ENCODE measurements around the gene NFIC.
"Not testable (repeated sequence)": the region's sequence is repeated elsewhere in the genome, so short reads cannot be mapped to it uniquely, and the experiment has no call there.

NFIC gene

DNA sequence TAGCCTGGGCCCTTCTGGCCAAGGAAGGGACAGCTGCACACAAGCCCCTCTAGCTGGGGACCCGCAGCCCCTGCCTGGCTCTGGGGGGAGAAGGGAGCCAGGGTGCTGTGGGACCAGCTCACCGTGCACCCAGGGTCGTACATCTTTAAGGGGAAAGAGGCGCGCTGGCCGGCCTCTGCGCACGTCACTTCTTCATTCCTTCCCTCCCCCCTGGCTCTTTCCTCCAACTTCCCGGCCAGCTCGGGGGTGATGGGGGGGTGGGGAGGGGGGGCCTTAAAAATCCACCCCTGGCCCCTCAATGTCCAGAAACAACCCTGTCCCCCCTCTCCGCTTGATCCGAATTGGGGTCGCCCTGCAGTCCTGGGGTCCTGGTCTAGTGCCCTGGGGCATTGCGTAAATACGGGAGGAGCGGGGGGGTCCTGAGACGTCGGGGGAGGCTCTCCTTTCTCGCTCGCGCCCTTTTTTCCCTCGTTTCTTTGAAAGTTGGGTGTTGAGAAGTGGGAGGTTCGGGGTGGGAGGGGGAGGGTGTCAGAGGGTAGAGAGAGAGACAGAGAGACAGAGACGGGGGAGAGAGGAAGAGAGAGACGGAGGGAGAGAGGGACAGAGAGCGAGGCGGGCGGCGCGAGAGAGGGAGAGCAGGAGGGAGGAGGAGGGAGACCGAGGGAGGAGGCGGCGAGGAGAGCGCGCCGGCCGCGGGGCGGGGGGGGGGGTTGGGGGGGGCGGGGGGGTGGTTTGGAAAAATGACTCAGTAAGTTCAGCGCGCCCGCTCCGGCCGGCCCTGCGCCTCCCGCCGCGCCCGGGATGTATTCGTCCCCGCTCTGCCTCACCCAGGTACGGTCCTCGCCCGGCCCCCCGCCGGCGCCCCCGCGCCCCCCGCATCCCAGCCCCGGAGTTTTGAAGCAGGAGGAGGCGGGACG, at the start of gene NFIC:
TSS of gene NFIC (plus strand) at position 748 of the 917 bp plus-strand sequence. CDS start at position 802, 54 bp downstream.
- peak; percentile 56 for DNase-seq

DNA sequence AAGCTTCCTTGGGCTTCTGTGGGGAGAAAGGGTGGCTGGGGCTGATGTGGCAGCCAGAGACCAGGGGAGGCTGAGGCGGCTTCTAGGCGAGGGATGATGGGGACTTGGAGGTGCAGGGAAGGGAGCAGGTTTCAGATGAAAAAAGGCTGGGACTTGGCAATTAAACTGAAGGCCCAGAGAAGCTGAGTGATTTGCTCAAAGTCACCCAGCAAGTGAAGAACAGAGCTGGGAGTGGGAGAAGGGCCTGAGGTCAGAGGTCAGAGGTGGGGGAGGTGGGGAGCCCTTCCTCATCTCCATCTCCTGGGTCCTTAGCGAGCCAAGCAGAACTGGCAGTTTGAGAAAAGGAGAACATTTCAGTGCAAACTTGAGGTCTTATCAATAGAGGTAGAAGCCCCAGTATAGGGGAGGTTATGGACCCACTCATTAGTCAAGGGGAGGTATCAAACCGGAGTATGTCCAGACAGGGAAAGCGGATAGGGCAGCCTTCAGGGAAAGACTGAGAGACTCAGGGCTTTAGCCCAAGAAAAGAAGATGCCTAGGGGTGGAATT, 49.6 kb upstream of the NFIC start:
- no peak for DNase-seq

GRCh38 chr19:3319643-3320353, 46.6 kb upstream of the NFIC start:
- DNase-seq, result no peak

GRCh38 chr19:3320354-3320670, 46.1 kb upstream of the NFIC start:
- DNase-seq, result no peak

- DNase-seq, result no peak
These were observed 45.5 kb upstream of the NFIC start for GRCh38 chr19:3320853-3321252.

DNA sequence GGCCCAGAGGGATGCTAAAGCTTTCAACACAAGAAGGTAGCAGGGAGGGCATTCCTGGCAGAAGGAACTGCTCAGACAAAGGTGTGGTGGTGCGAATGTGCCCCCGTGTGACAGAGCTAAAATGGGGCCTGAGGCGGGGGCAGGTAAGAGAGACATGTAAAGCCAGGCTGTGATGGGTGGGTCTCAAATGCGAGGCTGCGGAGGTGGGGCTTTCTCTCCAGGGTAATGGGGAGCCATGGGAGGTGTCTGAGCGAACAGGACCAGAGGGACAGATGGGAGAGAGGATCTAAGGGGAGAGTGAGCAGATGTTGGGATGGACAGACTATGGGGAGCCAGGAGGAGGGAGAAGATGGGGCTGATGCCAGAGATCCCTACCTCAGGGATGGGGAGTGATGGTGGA, 44.7 kb upstream of the NFIC start:
- no peak for DNase-seq

GRCh38 chr19:3322199-3322978, 44.0 kb upstream of the NFIC start:
- no peak for DNase-seq

GRCh38 chr19:3323026-3323425, 43.4 kb upstream of the NFIC start:
- DNase-seq, result no peak

- no peak for DNase-seq
These were observed 42.7 kb upstream of the NFIC start for GRCh38 chr19:3323658-3324057.

- no peak for DNase-seq
These were observed 42.0 kb upstream of the NFIC start for GRCh38 chr19:3324405-3324856.

- DNase-seq, result no peak
These were observed 40.9 kb upstream of the NFIC start for GRCh38 chr19:3325451-3325850.

DNA sequence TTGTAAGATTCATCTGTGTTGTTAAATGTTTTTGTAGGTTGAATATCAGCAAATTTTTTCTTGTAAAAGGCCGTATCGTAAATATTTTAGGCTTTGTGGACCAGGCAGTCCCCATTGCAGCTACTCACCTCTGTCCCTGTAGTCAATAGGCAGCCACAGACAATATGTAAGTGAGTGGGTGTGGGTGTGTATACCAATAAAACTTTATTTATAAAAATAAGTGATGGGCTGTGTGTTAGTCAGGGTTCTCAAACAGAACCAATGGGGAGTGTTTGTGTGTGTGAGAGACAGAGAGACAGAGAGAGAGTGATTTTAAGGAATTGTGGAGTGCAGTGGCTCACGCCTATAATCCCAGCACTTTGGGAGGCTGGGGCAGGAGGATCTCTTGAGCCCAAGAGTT, 37.6 kb upstream of the NFIC start:
- no peak for DNase-seq

- no peak for DNase-seq
These were observed 36.3 kb upstream of the NFIC start for GRCh38 chr19:3330047-3330446.

DNA sequence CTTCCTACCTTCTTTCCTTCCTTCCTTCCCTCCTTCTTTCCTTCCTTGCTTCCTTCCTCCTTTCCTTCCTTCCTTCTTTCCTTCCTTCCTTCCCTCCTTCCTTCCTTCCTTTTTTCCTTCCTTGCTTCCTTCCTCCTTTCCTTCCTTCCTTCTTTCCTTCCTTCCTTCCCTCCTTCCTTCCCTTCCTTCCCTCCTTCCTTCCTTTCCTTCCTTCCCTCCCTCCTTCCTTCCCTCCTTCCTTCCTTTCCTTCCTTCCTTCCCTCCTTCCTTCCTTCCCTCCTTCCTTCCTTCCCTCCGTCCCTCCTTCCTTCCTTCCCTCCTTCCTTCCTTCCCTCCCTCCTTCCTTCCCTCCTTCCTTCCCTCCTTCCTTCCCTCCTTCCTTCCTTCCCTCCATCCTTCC, 34.2 kb upstream of the NFIC start:
- not testable (repeated sequence) for DNase-seq

- no peak for DNase-seq
These were observed 33.3 kb upstream of the NFIC start for GRCh38 chr19:3333020-3333583.

- no peak for DNase-seq
These were observed 32.7 kb upstream of the NFIC start for GRCh38 chr19:3333662-3334061.

DNA sequence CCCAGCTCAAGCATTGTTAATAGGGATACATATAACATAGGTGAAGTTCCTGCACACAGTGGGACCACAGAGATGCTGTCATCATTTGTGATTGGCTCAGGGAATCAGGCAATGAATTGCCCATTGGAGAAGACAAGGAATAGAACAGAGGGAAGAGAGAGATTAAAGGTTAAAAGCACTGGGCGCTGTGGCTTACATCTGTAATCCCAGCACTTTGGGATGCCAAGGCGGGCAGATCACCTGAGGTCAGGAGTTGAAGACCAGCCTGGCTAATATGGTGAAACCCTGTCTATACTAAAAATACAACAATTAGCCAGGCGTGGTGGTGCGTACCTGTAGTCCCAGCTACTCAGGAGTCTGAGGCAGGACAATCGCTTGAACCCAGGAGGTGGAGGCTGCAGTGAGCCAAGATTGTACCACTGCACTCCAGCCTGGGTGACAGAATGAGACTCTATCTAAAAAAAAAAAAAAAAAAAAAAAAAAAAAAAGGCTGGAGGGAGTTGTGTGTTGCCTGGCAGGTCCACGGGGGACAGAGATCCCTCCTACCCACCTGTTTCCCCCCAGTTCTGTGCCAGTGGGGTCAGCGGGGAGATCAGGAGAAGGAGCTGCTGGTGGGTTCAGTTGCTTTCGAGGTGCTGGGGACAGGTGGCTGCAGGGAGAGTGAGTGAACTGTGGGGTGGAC, 31.5 kb upstream of the NFIC start:
- not testable (repeated sequence) for DNase-seq

- no peak for DNase-seq
These were observed 30.7 kb upstream of the NFIC start for GRCh38 chr19:3335431-3336350.

DNA sequence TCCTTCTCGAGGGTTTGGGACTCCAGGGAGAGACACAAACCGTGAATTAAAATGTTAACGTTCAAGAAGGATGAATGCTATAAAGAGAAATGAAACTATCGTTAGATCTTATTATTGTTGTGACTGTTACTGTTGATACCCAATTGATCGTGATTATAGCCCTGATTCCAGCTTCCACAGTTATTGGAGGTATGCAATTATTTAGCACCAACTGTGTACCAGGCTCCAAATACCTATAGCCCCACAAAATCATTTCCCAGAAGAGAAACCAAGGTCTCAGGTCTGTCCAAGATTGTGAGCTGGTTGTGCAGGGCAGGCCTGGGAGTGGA, 30.1 kb upstream of the NFIC start:
- no peak for DNase-seq

- DNase-seq, result peak; percentile 89
These were observed 29.5 kb upstream of the NFIC start for GRCh38 chr19:3336680-3337523.

Measured in NCI-H446 treated with DMSO at 0.1 percent for 48 hours (cell line).